Vagina (tissue), 2 donors: ENCODE measurements around the gene BTNL2.

Experiments used
- CTCF ChIP-seq, 3 experiments: fragments of 450-650 bp in 2 of 3; fragments of 200-600 bp in 1 of 3; sonication (generic) in 1 of 3; IDR thresholded peaks; one replicate each; pipeline ENCODE4 v1.5.1; 2017 to 2019; ENCODE audit warnings: antibody characterized with exemption in 3 of 3, mild to moderate bottlenecking in 2 of 3, moderate library complexity in 2 of 3
- POLR2A ChIP-seq, 2 donors: fragments of 450-650 bp; IDR thresholded peaks; one replicate each; pipeline ENCODE4 v1.6.1; 2017; ENCODE audit warnings: antibody characterized with exemption in 2 of 2, mild to moderate bottlenecking in 2 of 2, moderate library complexity in 2 of 2
- POLR2AphosphoS5 ChIP-seq, 2 donors: sonication (generic); formaldehyde crosslinking; IDR thresholded peaks; one replicate each; pipeline ENCODE4 v1.9.0; 2017; ENCODE audit warnings: antibody characterized with exemption in 2 of 2, mild to moderate bottlenecking in 2 of 2, low read depth in 1 of 2; ENCODE audit not compliant: insufficient read depth in 1 of 2

DNA sequence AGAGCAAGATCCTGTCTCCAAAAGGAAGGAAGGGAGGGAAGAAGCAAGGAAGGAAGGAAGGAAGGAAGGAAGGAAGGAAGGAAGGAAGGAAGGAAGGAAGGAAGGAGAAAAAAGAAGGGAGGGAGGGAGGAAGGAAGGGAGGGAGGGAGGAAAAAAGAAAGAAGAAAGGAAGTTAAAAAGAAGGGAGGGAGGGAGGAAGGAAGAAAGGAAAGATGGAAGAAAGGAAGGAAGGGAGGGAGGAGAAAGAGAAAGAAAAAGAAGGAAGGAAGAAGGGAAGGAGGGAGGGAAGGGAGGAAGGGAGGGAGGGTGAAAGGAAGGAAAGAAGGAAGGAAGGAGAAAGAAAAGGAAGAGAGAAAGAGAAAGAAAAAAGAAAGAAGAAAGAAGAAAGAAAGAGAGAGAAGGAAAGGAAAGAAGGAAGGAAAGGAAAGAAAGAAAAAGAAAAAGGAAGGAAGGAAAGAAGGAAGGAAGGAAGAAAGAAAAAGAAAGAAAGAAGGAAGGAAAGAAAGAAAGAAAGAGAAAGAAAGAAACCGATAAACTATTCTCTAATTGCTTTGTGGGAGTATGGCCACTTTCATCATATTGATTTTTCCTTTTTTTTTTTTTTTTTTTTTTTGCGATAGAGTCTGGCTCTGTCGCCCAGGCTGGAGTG, 42.2 kb upstream of the BTNL2 start:
- TF ChIP-seq CTCF (IDR thresholded peaks at IDR 0.05) (no peak), POLR2AphosphoS5 (IDR thresholded peaks at IDR 0.05; ENCODE audit: insufficient read depth in 1 of 2, low read depth in 1 of 2) (no peak), POLR2A (IDR thresholded peaks at IDR 0.05) (no peak)
